ENCODE measurements around the gene NPPA. TPM values are rescaled to one million over a fixed set of nuclear protein-coding genes. Genes with fewer than 3 reads are reported as not detected.

NPPA gene
- total RNA-seq, 1 donor from 2014 or later = not detected

GRCh38 chr1:11842154-11843041 lies 5.2 kb downstream of the NPPA start:
- peak; percentile 68 for DNase-seq (ENCODE audit: low read depth, low spot score)

- DNase-seq (ENCODE audit: low read depth, low spot score) = no peak
These were observed 6.1 kb downstream of the NPPA start for GRCh38 chr1:11841245-11842153.

- no peak for DNase-seq (ENCODE audit: low read depth, low spot score)
These were observed 7.6 kb downstream of the NPPA start for GRCh38 chr1:11839727-11840705.

- no peak for DNase-seq (ENCODE audit: low read depth, low spot score)
These were observed 9.0 kb downstream of the NPPA start for GRCh38 chr1:11838349-11839272.

- no peak for DNase-seq (ENCODE audit: low read depth, low spot score)
These were observed 9.7 kb downstream of the NPPA start for GRCh38 chr1:11837767-11838348.

GRCh38 chr1:11836955-11837766 lies 10.4 kb downstream of the NPPA start:
- no peak for DNase-seq (ENCODE audit: low read depth, low spot score)

- no peak for DNase-seq (ENCODE audit: low read depth, low spot score)
These were observed 11.9 kb downstream of the NPPA start for GRCh38 chr1:11835441-11836225.

GRCh38 chr1:11833900-11834299 lies 13.7 kb downstream of the NPPA start:
- no peak for DNase-seq (ENCODE audit: low read depth, low spot score)

GRCh38 chr1:11833497-11833896 lies 14.1 kb downstream of the NPPA start:
- DNase-seq (ENCODE audit: low read depth, low spot score) = no peak

GRCh38 chr1:11831945-11832725 lies 15.4 kb downstream of the NPPA start:
- DNase-seq (ENCODE audit: low read depth, low spot score) = no peak

GRCh38 chr1:11828511-11828910 lies 19.1 kb downstream of the NPPA start:
- no peak for DNase-seq (ENCODE audit: low read depth, low spot score)

- no peak for DNase-seq (ENCODE audit: low read depth, low spot score)
These were observed 20.6 kb downstream of the NPPA start for GRCh38 chr1:11826946-11827345.

- DNase-seq (ENCODE audit: low read depth, low spot score) = no peak
These were observed 22.5 kb downstream of the NPPA start for GRCh38 chr1:11825131-11825530.

GRCh38 chr1:11823366-11824137 lies 24.0 kb downstream of the NPPA start:
- DNase-seq (ENCODE audit: low read depth, low spot score) = no peak

- DNase-seq (ENCODE audit: low read depth, low spot score) = no peak
These were observed 25.5 kb downstream of the NPPA start for GRCh38 chr1:11822091-11822490.

- DNase-seq (ENCODE audit: low read depth, low spot score) = no peak
These were observed 30.4 kb downstream of the NPPA start for GRCh38 chr1:11817192-11817591.

All from pulmonary artery endothelial cell (primary cell).